ENCODE measurements around the gene NRF1.
"Not testable (repeated sequence)": the region's sequence is repeated elsewhere in the genome, so short reads cannot be mapped to it uniquely, and the experiment has no call there.

NRF1 gene

GRCh38 chr7:129607471-129608120 lies 3.9 kb upstream of the NRF1 start:
- DNase-seq, result peak in 3 of 5 donors; percentile 7 to 54 (median 22)

GRCh38 chr7:129609666-129610065 lies 1.9 kb upstream of the NRF1 start:
- DNase-seq, result no peak

GRCh38 chr7:129610709-129611245 lies 743 bp upstream of the NRF1 start:
- DNase-seq, result peak in 1 of 5 donors; percentile 8

GRCh38 chr7:129612112-129613015 lies 844 bp downstream of the NRF1 start:
- DNase-seq, result peak; percentile 11 to 37 (median 27)

- no peak for DNase-seq
Measured at GRCh38 chr7:129613016-129613337, 1.5 kb downstream of the NRF1 start.

- peak in 1 of 5 donors; percentile 59 for DNase-seq
Measured at GRCh38 chr7:129615018-129615417, 3.5 kb downstream of the NRF1 start.

- DNase-seq, result no peak
Measured at GRCh38 chr7:129616530-129616929, 5.0 kb downstream of the NRF1 start.

GRCh38 chr7:129617178-129617577 lies 5.7 kb downstream of the NRF1 start:
- no peak for DNase-seq

- no peak for DNase-seq
Measured at GRCh38 chr7:129617652-129618051, 6.1 kb downstream of the NRF1 start.

- DNase-seq, result no peak
Measured at GRCh38 chr7:129626896-129627295, 15.4 kb downstream of the NRF1 start.

GRCh38 chr7:129630341-129630740 lies 18.8 kb downstream of the NRF1 start:
- no peak for DNase-seq

GRCh38 chr7:129634361-129635034 lies 23.0 kb downstream of the NRF1 start:
- DNase-seq, result no peak

- peak; percentile 22 to 55 (median 44) for DNase-seq
Measured at GRCh38 chr7:129635300-129636029, 23.9 kb downstream of the NRF1 start.

- DNase-seq, result not testable (repeated sequence)
Measured at GRCh38 chr7:129636030-129636550, 24.6 kb downstream of the NRF1 start.

GRCh38 chr7:129636641-129637040 lies 25.1 kb downstream of the NRF1 start:
- no peak for DNase-seq

- DNase-seq, result no peak
Measured at GRCh38 chr7:129640400-129640799, 28.9 kb downstream of the NRF1 start.

- no peak for DNase-seq
Measured at GRCh38 chr7:129642871-129643549, 31.5 kb downstream of the NRF1 start.

- no peak for DNase-seq
Measured at GRCh38 chr7:129643550-129644170, 32.1 kb downstream of the NRF1 start.

GRCh38 chr7:129644634-129645230 lies 33.2 kb downstream of the NRF1 start:
- no peak for DNase-seq

- DNase-seq, result no peak
Measured at GRCh38 chr7:129646369-129647021, 35.0 kb downstream of the NRF1 start.
